ENCODE results near the gene HSD17B8. TPM values are rescaled to one million over a fixed set of nuclear protein-coding genes. Genes with fewer than 3 reads are reported as not detected.

The HSD17B8 gene
- total RNA-seq, 6 donors from 2014 or later, result 8.2 to 39.3 (median 28.7) TPM

DNA sequence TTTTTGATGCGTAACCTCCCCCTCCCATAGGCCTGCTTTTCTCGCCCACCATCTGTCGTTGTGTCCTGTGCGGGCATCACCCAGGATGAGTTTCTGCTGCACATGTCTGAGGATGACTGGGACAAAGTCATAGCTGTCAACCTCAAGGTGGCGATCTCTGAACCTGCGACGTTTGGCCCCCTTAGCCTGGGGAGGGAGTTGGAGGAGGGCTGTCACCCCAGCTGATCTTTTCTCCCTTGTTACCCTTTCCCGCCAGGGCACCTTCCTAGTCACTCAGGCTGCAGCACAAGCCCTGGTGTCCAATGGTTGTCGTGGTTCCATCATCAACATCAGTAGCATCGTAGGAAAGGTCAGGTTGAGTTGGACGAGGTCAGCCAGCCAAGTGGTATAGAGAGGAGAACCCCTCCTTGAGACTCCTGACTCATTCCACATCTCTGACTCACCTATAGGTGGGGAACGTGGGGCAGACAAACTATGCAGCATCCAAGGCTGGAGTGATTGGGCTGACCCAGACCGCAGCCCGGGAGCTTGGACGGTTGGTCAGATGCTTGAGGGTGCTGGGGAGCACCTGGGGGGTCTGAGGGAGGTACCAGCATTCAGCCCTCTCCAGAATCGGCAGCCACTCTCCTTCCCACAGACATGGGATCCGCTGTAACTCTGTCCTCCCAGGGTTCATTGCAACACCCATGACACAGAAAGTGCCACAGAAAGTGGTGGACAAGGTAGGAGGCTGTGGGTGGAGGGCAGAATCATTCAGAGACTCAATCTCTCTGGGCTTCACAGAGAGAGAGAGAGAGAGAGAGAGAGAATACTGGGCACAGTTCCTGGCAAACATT lies 954 bp downstream of the HSD17B8 start:
- H3K4me3 ChIP-seq, result peak overlapping the region in 3 of 4 donors; percentile 63 to 80 (median 78)
- H3K27me3 ChIP-seq, result no peaks in the 10 kb centered on the region
- H3K9me3 ChIP-seq, result no peaks in the 10 kb centered on the region
- H3K36me3 ChIP-seq, result peaks cover 9 to 33% (median 23%) of the 10 kb centered on the region in 4 donors
- DNase-seq (no peak), ATAC-seq (ENCODE audit: low FRiP score in 2 of 2) (no peak)
- TF ChIP-seq POLR2A (IDR thresholded peaks at IDR 0.05), result no peak
- TF ChIP-seq POLR2AphosphoS5 (IDR thresholded peaks at IDR 0.05), result no peak
- TF ChIP-seq EP300 (IDR thresholded peaks at IDR 0.05), result no peak
- TF ChIP-seq, protein P1, sequence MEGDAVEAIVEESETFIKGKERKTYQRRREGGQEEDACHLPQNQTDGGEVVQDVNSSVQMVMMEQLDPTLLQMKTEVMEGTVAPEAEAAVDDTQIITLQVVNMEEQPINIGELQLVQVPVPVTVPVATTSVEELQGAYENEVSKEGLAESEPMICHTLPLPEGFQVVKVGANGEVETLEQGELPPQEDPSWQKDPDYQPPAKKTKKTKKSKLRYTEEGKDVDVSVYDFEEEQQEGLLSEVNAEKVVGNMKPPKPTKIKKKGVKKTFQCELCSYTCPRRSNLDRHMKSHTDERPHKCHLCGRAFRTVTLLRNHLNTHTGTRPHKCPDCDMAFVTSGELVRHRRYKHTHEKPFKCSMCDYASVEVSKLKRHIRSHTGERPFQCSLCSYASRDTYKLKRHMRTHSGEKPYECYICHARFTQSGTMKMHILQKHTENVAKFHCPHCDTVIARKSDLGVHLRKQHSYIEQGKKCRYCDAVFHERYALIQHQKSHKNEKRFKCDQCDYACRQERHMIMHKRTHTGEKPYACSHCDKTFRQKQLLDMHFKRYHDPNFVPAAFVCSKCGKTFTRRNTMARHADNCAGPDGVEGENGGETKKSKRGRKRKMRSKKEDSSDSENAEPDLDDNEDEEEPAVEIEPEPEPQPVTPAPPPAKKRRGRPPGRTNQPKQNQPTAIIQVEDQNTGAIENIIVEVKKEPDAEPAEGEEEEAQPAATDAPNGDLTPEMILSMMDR (IDR thresholded peaks at IDR 0.05), result no peak
- 36 to 52% methylated on average over 8 to 17 of the region's 17 CpGs for WGBS, 2 donors
- H3K4me1 ChIP-seq, result peaks cover 46 to 67% (median 47%) of the 10 kb centered on the region in 4 donors
- H3K27ac ChIP-seq, result peak overlapping the region; percentile 64 to 78 (median 70)

- H3K36me3 ChIP-seq, result peaks cover 9 to 42% (median 28%) of the 10 kb centered on the region in 4 donors
- no peaks in the 10 kb centered on the region for H3K27me3 ChIP-seq
- H3K27ac ChIP-seq, result no peak overlapping the region
- ATAC-seq (ENCODE audit: low FRiP score in 2 of 2), result no peak
- DNase-seq, result no peak
- no peaks in the 10 kb centered on the region for H3K9me3 ChIP-seq
- 77 to 91% methylated on average over 3 of the region's 3 CpGs for WGBS, 2 donors
- no peak overlapping the region for H3K4me3 ChIP-seq
- H3K4me1 ChIP-seq, result peaks cover 44 to 64% (median 47%) of the 10 kb centered on the region in 4 donors
- TF ChIP-seq POLR2A (IDR thresholded peaks at IDR 0.05) (no peak), EP300 (IDR thresholded peaks at IDR 0.05) (no peak), POLR2AphosphoS5 (IDR thresholded peaks at IDR 0.05) (no peak)
- TF ChIP-seq, protein P1 (IDR thresholded peaks at IDR 0.05), result no peak
These were observed 1.8 kb downstream of the HSD17B8 start for GRCh38 chr6:33206027-33206863.

DNA sequence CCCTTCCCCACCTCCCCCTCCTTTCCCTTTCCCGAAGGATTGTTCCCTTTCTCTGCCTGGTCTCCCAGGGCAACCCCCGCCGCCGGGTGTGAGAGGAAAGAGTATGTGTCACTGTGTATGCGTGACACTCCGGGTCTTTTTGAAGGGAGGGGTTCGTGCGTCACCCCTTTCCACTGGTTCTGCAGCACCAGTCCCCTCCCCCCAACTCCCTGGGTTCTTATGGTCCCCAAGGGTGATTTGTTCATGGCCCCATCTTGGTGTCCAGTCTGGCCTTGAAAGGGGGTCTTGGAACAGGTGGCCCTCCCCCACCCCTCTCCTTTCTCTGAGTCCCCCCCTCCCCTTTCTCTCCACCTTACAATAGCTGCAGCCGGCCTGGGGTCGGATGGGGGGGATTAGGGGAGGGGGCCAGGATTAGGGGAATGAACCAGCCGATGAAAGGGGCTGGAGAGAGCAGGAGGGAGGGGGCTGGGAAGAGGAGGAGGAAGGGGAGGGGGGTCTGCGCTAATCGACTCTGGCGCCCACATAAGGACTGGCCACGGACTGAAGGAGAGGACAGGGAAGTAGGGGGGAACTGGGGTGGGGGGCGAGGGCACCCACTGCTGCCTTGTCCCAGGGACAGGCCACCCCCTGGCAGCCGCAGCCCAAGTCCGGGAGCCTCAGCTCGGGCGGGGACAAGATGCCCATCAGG lies 2.6 kb downstream of the HSD17B8 start:
- no peaks in the 10 kb centered on the region for H3K27me3 ChIP-seq
- WGBS, 2 donors, result 16 to 41% methylated on average over 10 to 17 of the region's 20 CpGs
- H3K9me3 ChIP-seq, result no peaks in the 10 kb centered on the region
- no peak for DNase-seq
- peak overlapping the region in 3 of 4 donors; percentile 75 to 91 (median 89) for H3K4me3 ChIP-seq
- H3K27ac ChIP-seq, result peak overlapping the region; percentile 84 to 94 (median 90)
- peaks cover 36 to 57% (median 40%) of the 10 kb centered on the region in 4 donors for H3K4me1 ChIP-seq
- TF ChIP-seq POLR2A (IDR thresholded peaks at IDR 0.05) (no peak), EP300 (IDR thresholded peaks at IDR 0.05) (no peak), POLR2AphosphoS5 (IDR thresholded peaks at IDR 0.05) (no peak)
- TF ChIP-seq, protein P1 (IDR thresholded peaks at IDR 0.05), result no peak
- H3K36me3 ChIP-seq, result peaks cover 9 to 44% (median 29%) of the 10 kb centered on the region in 4 donors
- no peak for ATAC-seq (ENCODE audit: low FRiP score in 2 of 2)

- peak overlapping the region; percentile 62 to 91 (median 82) for H3K4me3 ChIP-seq
- DNase-seq (peak; percentile 32 to 90), ATAC-seq (ENCODE audit: low FRiP score in 2 of 2) (peak in 1 of 2 donors; percentile 51)
- H3K27ac ChIP-seq, result peak overlapping the region; percentile 84 to 94 (median 90)
- H3K36me3 ChIP-seq, result peaks cover 9 to 38% (median 24%) of the 10 kb centered on the region in 4 donors
- H3K27me3 ChIP-seq, result no peaks in the 10 kb centered on the region
- WGBS, 2 donors, result 2 to 4% methylated on average over 13 to 25 of the region's 29 CpGs
- no peaks in the 10 kb centered on the region for H3K9me3 ChIP-seq
- TF ChIP-seq POLR2A (IDR thresholded peaks at IDR 0.05), result no peak
- TF ChIP-seq EP300 (IDR thresholded peaks at IDR 0.05), result no peak
- TF ChIP-seq, protein P1 (IDR thresholded peaks at IDR 0.05), result no peak
- no peak for TF ChIP-seq POLR2AphosphoS5 (IDR thresholded peaks at IDR 0.05)
- H3K4me1 ChIP-seq, result peaks cover 30 to 52% (median 36%) of the 10 kb centered on the region in 4 donors
These were observed 3.2 kb downstream of the HSD17B8 start for GRCh38 chr6:33207552-33208090.
